Esophagus (tissue), 2 donors: ENCODE data around the gene RNF208. TPM values are rescaled to one million over a fixed set of nuclear protein-coding genes. Genes with fewer than 3 reads are reported as not detected.

Source experiments
- H3K27ac ChIP-seq, 2 donors: one replicate each; pipeline ENCODE4 v1.5.1; 2013; ENCODE audit warnings: low read depth in 2 of 2, mild to moderate bottlenecking in 2 of 2, inconsistent platforms in 1 of 2, low read length in 1 of 2, moderate library complexity in 1 of 2
- H3K27me3 ChIP-seq, 2 donors: one replicate each; pipeline ENCODE4 v1.6.1; 2013; ENCODE audit warnings: low read length in 2 of 2, control low read depth in 1 of 2, mild to moderate bottlenecking in 1 of 2; ENCODE audit not compliant: insufficient read depth in 2 of 2, control insufficient read depth in 1 of 2
- H3K36me3 ChIP-seq, 2 donors: one replicate each; pipeline ENCODE4 v1.6.1; 2013; ENCODE audit warnings: low read length in 1 of 2; ENCODE audit not compliant: control insufficient read depth in 2 of 2, insufficient read depth in 2 of 2
- H3K4me1 ChIP-seq, 2 donors: one replicate each; pipeline ENCODE4 v1.6.1; 2013; ENCODE audit warnings: low read length in 1 of 2; ENCODE audit not compliant: control insufficient read depth in 2 of 2, insufficient read depth in 2 of 2
- H3K4me3 ChIP-seq, 2 donors: one replicate each; pipeline ENCODE4 v1.5.1; 2013; ENCODE audit warnings: low read length in 2 of 2, mild to moderate bottlenecking in 2 of 2, low read depth in 1 of 2, moderate library complexity in 1 of 2
- H3K9me3 ChIP-seq, 2 donors: one replicate each; pipeline ENCODE4 v1.6.1; 2013; ENCODE audit warnings: mild to moderate bottlenecking in 2 of 2, low read depth in 1 of 2, low read length in 1 of 2, moderate library complexity in 1 of 2; ENCODE audit not compliant: control insufficient read depth in 2 of 2, insufficient read depth in 1 of 2
- WGBS, 2 donors: extraction: QIAGEN DNeasy Blood & Tissue Kit; methylation state at CpG; one replicate each; pipeline ENCODE4 v1.1.7; 2013; 5-methylcytosine and 5-hydroxymethylcytosine counted together
- polyA plus RNA-seq, 2 donors: library from polyadenylated mRNA; stranded (reverse); fragments of 200-250 nt; gene quantifications; one replicate each; pipeline ENCODE4 v1.2.3, GENCODE V29; 2013
- donor health status: healthy with polysubstance abuse.
- donor health status: Bipolar disorder and iron deficiency.

RNF208 gene
- polyA plus RNA-seq, 2 donors: 13.3 to 28.5 TPM

GRCh38 chr9:137171149-137171900 is 50.7 kb downstream of the RNF208 start:
- H3K9me3 ChIP-seq: peaks cover 0 to 3% of the 10 kb centered on the region in 2 donors
- 74 to 83% methylated on average over 22 of the region's 22 CpGs for WGBS, 2 donors
- H3K27ac ChIP-seq: no peak overlapping the region
- H3K27me3 ChIP-seq: peaks cover 5 to 35% of the 10 kb centered on the region in 2 donors
- H3K4me3 ChIP-seq: no peak overlapping the region
- no peaks in the 10 kb centered on the region for H3K36me3 ChIP-seq
- H3K4me1 ChIP-seq: peaks cover 17 to 53% of the 10 kb centered on the region in 2 donors

GRCh38 chr9:137170486-137171148 is 51.4 kb downstream of the RNF208 start:
- no peak overlapping the region for H3K4me3 ChIP-seq
- H3K27ac ChIP-seq: no peak overlapping the region
- H3K27me3 ChIP-seq: peaks cover 8 to 39% of the 10 kb centered on the region in 2 donors
- H3K9me3 ChIP-seq: peaks cover 0 to 3% of the 10 kb centered on the region in 2 donors
- peaks cover 17 to 53% of the 10 kb centered on the region in 2 donors for H3K4me1 ChIP-seq
- H3K36me3 ChIP-seq: no peaks in the 10 kb centered on the region
- WGBS, 2 donors: 45 to 47% methylated on average over 14 of the region's 14 CpGs

Other genes starting within 250 kb of the RNF208 start
- gene PTGDS, start 244.7 kb downstream of the RNF208 start, polyA plus RNA-seq: 10 to 100 TPM; 18.4 to 42.3 TPM
- under 1 TPM; 0.20 to 0.55 TPM for gene LCNL1, start 239.2 kb downstream of the RNF208 start, polyA plus RNA-seq
- 100 to 1,000 TPM in 1 of 2 donors, 10 to 100 TPM in 1; 49.7 to 119 TPM for gene PAXX, start 229.8 kb downstream of the RNF208 start, polyA plus RNA-seq
- 100 to 1,000 TPM; 351 to 474 TPM for gene CLIC3, start 225.7 kb downstream of the RNF208 start, polyA plus RNA-seq
- gene ABCA2, start 194.0 kb downstream of the RNF208 start, polyA plus RNA-seq: 10 to 100 TPM in 1 of 2 donors, 1 to 10 TPM in 1; 7.7 to 14.7 TPM
- under 1 TPM; 0.08 to 0.39 TPM for gene FUT7, start 190.2 kb downstream of the RNF208 start, polyA plus RNA-seq
- 10 to 100 TPM; 33.1 to 44.3 TPM for gene NPDC1, start 176.1 kb downstream of the RNF208 start, polyA plus RNA-seq
- 1 to 10 TPM; 1.5 to 1.6 TPM for gene ENTPD2, start 168.2 kb downstream of the RNF208 start, polyA plus RNA-seq
- gene SAPCD2, start 151.7 kb downstream of the RNF208 start, polyA plus RNA-seq: 1 to 10 TPM; 7.5 to 9.0 TPM
- 1 to 10 TPM; 2.9 to 3.8 TPM for gene UAP1L1, start 144.7 kb downstream of the RNF208 start, polyA plus RNA-seq
- gene MAN1B1, start 135.3 kb downstream of the RNF208 start, polyA plus RNA-seq: 10 to 100 TPM; 28.5 to 42.3 TPM
- gene DPP7, start 107.5 kb downstream of the RNF208 start, polyA plus RNA-seq: 100 to 1,000 TPM in 1 of 2 donors, 10 to 100 TPM in 1; 90.4 to 129 TPM
- gene GRIN1, start 83.1 kb downstream of the RNF208 start, polyA plus RNA-seq: under 1 TPM; 0.06 to 0.14 TPM
- under 1 TPM; 0.24 to 0.81 TPM for gene LRRC26, start 52.2 kb downstream of the RNF208 start, polyA plus RNA-seq
- not detected for gene TMEM210, start 50.2 kb downstream of the RNF208 start, polyA plus RNA-seq
- 10 to 100 TPM; 27.7 to 47.3 TPM for gene ANAPC2, start 33.7 kb downstream of the RNF208 start, polyA plus RNA-seq
- 100 to 1,000 TPM; 104 TPM for gene SSNA1, start 33.6 kb downstream of the RNF208 start, polyA plus RNA-seq
- gene TPRN, start 21.5 kb downstream of the RNF208 start, polyA plus RNA-seq: 10 to 100 TPM; 12.8 to 19.9 TPM
- 10 to 100 TPM; 21.6 to 27.5 TPM for gene TMEM203, start 16.6 kb downstream of the RNF208 start, polyA plus RNA-seq
- gene NDOR1, start 16.5 kb downstream of the RNF208 start, polyA plus RNA-seq: 10 to 100 TPM in 1 of 2 donors, 1 to 10 TPM in 1; 5.7 to 12.2 TPM
- gene CYSRT1, start 2.9 kb upstream of the RNF208 start, polyA plus RNA-seq: 100 to 1,000 TPM; 334 to 342 TPM
- gene RNF224, start 5.3 kb upstream of the RNF208 start, polyA plus RNA-seq: 1 to 10 TPM; 3.7 to 5.5 TPM
- gene SLC34A3, start 8.7 kb upstream of the RNF208 start, polyA plus RNA-seq: 1 to 10 TPM; 1.3 to 1.6 TPM
- 100 to 1,000 TPM; 415 to 578 TPM for gene TUBB4B, start 19.0 kb upstream of the RNF208 start, polyA plus RNA-seq
- gene STPG3, start 29.0 kb upstream of the RNF208 start, polyA plus RNA-seq: not detected
- gene NELFB, start 33.1 kb upstream of the RNF208 start, polyA plus RNA-seq: 10 to 100 TPM; 31.7 to 34.7 TPM
- gene TOR4A, start 55.5 kb upstream of the RNF208 start, polyA plus RNA-seq: 1 to 10 TPM; 1.5 to 4.3 TPM
- 1 to 10 TPM; 1.6 to 7.8 TPM for gene NRARP, start 80.0 kb upstream of the RNF208 start, polyA plus RNA-seq
- 10 to 100 TPM in 1 of 2 donors, 1 to 10 TPM in 1; 9.7 to 20.8 TPM for gene EXD3, start 200.9 kb upstream of the RNF208 start, polyA plus RNA-seq
- 10 to 100 TPM in 1 of 2 donors, 1 to 10 TPM in 1; 6.5 to 14.3 TPM for gene NOXA1, start 201.2 kb upstream of the RNF208 start, polyA plus RNA-seq
- gene ENTPD8, start 219.1 kb upstream of the RNF208 start, polyA plus RNA-seq: under 1 TPM; 0.04 to 0.05 TPM
- gene NSMF, start 237.1 kb upstream of the RNF208 start, polyA plus RNA-seq: 10 to 100 TPM; 20.7 to 26.1 TPM